ENCODE results near the gene MYO18A. TPM values are rescaled to one million over a fixed set of nuclear protein-coding genes. Genes with fewer than 3 reads are reported as not detected.

Gene MYO18A
- total RNA-seq, 1 donor, result 78.3 TPM

DNA sequence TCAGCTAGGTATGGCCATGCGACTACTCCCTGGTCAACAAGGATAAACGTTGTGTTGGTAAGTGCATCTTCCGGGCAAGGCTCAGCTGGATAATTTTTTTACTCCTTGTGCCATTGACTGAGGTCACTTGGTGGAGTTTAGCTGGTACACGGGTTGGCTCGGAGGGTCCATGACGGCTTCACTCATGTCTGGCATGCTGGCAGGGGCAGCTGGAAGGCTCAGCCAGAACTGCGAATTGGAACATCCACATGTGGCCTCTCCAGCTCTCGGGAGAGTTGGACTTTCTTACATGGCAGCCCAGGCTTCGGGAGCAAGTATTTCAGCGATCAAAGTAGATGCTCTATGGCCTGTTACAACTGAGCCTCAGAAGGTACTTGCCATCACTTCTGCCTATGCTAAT is 35.0 kb upstream of the MYO18A start:
- TF ChIP-seq, protein P1, sequence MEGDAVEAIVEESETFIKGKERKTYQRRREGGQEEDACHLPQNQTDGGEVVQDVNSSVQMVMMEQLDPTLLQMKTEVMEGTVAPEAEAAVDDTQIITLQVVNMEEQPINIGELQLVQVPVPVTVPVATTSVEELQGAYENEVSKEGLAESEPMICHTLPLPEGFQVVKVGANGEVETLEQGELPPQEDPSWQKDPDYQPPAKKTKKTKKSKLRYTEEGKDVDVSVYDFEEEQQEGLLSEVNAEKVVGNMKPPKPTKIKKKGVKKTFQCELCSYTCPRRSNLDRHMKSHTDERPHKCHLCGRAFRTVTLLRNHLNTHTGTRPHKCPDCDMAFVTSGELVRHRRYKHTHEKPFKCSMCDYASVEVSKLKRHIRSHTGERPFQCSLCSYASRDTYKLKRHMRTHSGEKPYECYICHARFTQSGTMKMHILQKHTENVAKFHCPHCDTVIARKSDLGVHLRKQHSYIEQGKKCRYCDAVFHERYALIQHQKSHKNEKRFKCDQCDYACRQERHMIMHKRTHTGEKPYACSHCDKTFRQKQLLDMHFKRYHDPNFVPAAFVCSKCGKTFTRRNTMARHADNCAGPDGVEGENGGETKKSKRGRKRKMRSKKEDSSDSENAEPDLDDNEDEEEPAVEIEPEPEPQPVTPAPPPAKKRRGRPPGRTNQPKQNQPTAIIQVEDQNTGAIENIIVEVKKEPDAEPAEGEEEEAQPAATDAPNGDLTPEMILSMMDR (IDR thresholded peaks at IDR 0.05; ENCODE audit: insufficient read depth, low read length), result no peak
- DNase-seq (ENCODE audit: low read depth), result no peak
- H3K4me3 ChIP-seq (ENCODE audit: low read depth, low read length), result no peak overlapping the region

DNA sequence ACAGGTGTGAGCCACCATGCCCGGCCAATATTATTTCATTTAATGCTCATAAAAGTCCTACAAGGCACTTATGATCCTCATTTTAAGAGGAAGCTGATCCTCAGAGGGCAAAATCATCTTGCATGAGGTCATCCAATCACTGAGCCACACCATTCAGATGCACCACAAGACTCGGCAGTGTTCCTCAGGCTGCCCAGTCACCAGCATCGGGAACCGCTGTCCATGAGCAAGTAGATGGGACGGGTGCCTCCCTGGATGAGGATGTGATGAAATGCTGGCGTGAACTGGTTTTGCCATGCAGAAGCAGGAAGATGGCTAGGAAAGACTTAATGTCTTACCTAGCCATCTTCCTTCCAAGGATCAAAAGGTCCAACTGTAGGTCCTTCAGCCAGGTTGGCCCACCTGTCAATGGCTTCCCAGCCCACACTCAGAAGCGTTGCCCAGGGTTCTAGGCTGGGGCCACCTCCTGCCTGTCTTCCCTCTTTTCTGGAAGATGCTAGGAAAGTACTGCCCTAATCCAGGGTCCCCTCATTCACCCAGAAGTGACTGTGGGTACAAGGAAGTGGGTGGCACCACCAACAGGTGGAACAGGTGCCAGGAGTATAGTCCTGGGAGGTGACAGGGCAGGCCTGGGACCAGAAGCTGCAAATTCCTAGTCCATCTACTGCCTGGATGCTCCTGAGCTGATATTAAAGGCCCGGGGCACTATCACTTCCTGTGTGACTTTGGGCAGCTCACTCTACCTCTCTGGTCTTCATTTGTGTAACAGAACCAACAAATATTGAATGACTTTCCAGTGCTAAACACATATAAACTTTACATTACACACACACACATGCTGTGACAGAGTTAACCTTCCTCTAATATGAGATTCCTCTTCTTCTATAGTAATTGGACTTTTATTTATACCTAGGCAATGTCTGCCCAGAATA is 34.3 kb upstream of the MYO18A start:
- TF ChIP-seq, protein P1 (IDR thresholded peaks at IDR 0.05; ENCODE audit: insufficient read depth, low read length), result no peak
- no peak for DNase-seq (ENCODE audit: low read depth)
- no peak overlapping the region for H3K4me3 ChIP-seq (ENCODE audit: low read depth, low read length)

DNA sequence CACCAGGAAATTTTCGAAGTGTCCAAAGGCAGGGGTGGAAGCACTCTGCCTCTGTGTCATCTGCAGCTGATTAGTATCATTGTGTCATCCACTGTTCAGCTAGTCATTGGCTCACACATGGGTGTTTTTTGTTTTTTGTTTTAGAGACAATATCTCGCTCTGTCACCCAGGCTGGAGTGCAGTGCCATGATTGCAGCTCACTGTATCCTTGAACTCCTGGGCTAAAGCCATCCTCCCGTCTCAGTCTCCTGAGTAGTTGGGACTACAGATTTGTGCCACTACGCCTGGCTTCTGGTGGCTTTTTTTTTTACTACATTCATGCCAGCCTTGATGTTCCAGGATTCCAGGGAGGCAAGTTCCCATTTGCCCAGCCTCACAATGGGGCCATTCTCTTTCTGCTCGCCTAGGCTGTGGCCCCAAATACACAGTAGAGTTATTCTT is 32.5 kb upstream of the MYO18A start:
- TF ChIP-seq, protein P1 (IDR thresholded peaks at IDR 0.05; ENCODE audit: insufficient read depth, low read length), result no peak
- no peak overlapping the region for H3K4me3 ChIP-seq (ENCODE audit: low read depth, low read length)
- DNase-seq (ENCODE audit: low read depth), result no peak

DNA sequence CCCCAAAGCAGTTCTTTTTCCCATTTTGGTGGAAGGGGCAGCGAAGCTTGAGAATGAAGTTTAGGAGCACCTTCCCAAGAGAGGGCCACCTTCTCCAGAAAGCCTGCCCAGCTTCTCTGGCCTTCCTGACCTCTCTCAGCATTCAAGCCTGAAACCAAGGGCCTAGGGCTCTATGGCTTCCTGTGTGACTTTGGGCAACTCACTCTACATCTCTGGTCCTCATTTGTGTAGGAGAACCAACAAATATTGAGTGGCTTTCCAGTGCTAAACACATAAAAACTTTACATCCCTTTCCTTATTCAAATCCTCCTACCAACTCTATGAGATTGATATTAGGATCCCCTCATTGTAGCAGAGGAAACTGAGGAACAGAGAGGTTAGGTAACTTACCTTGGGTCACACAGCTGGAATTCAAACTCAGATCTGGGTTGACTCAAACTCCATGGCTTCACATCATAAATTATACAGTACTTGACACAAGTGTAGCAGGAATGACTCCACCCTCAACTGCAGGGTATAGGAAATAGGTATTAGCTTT is 32.0 kb upstream of the MYO18A start:
- TF ChIP-seq, protein P1 (IDR thresholded peaks at IDR 0.05; ENCODE audit: insufficient read depth, low read length), result no peak
- no peak for DNase-seq (ENCODE audit: low read depth)
- no peak overlapping the region for H3K4me3 ChIP-seq (ENCODE audit: low read depth, low read length)

DNA sequence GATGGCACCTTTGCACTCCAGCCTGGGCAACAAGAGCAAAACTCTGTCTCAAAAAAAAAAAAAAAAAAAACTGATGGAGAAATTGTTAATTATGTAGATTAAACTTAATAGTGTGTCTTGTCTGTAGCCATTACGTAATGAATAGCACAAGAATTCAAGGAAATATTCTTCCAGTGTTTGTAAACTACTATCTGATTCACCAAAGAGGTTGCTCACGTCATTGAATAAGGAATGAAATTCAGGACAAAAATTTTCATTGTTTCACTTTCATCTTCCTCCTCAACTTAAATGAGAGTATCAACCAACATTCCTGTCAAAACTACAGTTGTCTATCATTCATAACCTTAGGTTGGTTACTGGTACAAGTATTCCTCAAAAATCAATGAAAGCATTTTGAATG is 30.7 kb upstream of the MYO18A start:
- TF ChIP-seq, protein P1 (IDR thresholded peaks at IDR 0.05; ENCODE audit: insufficient read depth, low read length), result no peak
- no peak for DNase-seq (ENCODE audit: low read depth)
- no peak overlapping the region for H3K4me3 ChIP-seq (ENCODE audit: low read depth, low read length)

DNA sequence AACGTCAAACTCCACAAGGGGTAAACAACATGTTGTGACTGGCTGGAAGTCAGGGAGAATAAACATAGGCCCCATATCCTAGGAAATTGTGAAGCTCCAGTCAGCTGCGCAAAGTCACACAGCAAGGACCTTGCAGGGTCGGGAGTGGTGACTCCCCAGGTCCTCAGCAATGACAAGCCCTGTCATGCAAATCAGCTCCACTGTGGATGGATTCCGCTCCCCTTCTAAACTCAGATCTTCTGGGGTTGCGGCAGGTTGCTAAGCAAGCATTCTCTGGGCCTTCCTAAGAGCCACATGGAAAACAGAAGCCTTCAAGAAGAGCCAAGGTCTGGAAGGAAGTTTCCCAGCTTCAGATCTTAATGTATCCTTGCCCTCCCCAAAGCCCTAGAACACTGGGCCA is 28.9 kb upstream of the MYO18A start:
- TF ChIP-seq, protein P1 (IDR thresholded peaks at IDR 0.05; ENCODE audit: insufficient read depth, low read length), result no peak
- no peak for DNase-seq (ENCODE audit: low read depth)
- H3K4me3 ChIP-seq (ENCODE audit: low read depth, low read length), result no peak overlapping the region
